Ureter (tissue), 1 donor: ENCODE results near the gene ALOX5. TPM values are rescaled to one million over a fixed set of nuclear protein-coding genes. Genes with fewer than 3 reads are reported as not detected.
"Not testable (repeated sequence)": the region's sequence is repeated elsewhere in the genome, so short reads cannot be mapped to it uniquely, and the experiment has no call there.

Experiments
- DNase-seq: peaks from one replicate; pipeline ENCODE4 v3.0.0-alpha.2; 2020; ENCODE audit warnings: low spot score
- total RNA-seq: library from RNA; stranded (reverse); gene quantifications from one replicate; pipeline ENCODE4 v1.2.4, GENCODE V29; 2023
- donor health status: DM: yes; HTN: yes; CAD: no.

ALOX5 gene
- total RNA-seq: 237 TPM

DNA sequence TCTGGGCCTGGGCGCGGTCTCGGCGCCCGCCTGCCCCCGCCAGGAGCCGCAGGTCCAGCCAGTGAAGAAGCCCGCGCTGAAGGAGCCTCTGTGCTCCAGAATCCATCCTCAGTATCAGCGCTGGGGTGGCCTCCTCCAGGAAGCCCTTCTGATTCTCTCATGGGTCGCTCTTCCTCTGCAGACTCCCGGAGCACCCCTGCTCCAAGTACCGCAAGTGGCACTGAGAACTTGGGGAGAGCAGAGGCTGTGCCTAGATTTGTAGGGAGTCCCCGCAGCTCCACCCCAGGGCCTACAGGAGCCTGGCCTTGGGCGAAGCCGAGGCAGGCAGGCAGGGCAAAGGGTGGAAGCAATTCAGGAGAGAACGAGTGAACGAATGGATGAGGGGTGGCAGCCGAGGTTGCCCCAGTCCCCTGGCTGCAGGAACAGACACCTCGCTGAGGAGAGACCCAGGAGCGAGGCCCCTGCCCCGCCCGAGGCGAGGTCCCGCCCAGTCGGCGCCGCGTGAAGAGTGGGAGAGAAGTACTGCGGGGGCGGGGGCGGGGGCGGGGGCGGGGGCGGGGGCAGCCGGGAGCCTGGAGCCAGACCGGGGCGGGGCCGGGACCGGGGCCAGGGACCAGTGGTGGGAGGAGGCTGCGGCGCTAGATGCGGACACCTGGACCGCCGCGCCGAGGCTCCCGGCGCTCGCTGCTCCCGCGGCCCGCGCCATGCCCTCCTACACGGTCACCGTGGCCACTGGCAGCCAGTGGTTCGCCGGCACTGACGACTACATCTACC, at the start of gene ALOX5:
TSS of gene ALOX5 (plus strand) at position 641 of the 774 bp plus-strand sequence. CDS start at position 705, 64 bp downstream.
- peak; percentile 66 for DNase-seq

DNA sequence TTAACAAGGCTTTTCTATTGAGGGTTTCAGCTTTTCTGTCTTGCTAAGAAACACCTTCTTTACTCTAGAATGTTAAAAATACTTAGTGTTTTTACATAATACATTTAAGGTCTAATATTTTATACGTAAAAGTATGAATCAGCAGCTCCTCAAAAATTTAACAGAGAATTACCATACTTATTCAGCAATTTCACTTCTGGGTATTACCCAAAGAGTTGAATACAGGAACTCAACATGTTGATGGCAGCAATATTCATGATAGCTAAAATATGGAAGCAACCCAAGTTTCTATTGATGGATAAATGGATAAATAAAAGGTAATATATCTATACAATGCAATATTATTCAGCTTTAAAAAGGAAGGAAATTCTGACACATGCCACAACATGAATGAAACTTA, 48.9 kb upstream of the ALOX5 start:
- DNase-seq: no peak

DNA sequence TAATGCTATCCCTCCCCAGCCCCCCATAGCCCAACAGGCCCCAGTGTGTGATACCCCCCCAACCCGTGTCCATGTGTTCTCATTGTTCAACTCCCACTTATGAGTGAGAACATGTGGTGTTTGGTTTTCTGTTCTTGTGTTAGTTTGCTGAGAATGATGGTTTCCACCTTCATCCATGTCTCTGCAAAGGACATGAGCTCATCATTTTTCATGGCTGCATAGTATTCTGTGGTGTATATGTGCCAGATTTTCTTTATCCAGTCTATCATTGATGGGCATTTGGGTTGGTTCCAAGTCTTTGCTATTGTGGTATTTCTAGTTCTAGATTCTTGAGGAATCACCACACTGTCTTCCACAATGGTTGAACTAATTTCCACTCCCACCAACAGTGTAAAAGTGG, 47.2 kb upstream of the ALOX5 start:
- not testable (repeated sequence) for DNase-seq

DNA sequence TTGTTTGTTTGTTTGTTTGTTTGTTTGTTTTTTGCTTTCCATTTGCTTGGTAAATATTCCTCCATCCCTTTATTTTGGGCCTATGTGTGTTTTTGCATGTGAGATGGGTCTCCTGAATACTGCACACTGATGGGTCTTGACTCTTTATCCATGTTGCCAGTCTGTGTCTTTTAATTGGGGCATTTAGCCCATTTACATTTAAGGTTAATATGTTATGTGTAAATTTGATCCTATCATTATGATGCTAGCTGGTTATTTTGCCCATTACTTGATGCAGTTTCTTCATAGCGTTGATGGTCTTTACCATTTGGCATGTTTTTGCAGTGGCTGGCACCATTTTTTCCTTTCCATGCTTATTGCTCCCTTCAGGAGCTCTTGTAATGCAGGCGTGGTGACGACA, 42.2 kb upstream of the ALOX5 start:
- not testable (repeated sequence) for DNase-seq

DNA sequence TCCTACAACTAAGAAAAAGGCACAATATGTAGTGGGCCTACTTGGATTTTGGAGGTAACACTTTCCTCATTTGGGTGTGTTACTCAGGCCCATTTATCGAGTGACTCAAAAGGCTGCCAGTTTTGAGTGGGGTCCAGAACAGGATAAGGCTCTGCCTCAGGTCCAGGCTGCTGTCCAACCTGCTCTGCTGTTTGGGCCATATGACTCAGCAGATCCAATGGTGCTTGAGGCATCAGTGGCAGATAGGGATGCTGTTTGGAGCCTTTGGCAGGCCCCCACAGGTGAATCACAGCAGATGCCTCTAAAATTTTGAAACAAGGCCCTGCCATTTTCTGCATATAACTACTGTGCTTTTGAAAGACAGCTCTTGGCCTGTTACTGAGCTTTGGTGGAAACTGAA, 34.1 kb upstream of the ALOX5 start:
- DNase-seq: no peak

DNA sequence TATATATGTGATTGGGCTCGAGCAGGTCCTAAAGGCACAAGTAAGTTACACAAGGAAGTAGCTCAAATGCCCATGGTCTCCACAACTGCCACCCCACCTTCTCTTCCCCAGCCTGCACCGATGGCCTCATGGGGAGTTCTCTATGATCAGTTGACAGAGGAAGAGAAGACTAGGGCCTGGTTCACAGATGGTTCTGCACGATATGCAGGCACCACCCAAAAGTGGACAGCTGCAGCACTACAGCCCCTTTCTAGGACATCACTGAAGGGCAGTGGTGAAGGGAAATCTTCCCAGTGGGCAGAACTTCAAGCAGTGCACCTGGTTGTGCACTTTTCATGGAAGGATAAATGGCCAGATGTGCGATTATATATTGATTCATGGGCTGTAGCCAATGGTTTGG, 33.6 kb upstream of the ALOX5 start:
- not testable (repeated sequence) for DNase-seq

DNA sequence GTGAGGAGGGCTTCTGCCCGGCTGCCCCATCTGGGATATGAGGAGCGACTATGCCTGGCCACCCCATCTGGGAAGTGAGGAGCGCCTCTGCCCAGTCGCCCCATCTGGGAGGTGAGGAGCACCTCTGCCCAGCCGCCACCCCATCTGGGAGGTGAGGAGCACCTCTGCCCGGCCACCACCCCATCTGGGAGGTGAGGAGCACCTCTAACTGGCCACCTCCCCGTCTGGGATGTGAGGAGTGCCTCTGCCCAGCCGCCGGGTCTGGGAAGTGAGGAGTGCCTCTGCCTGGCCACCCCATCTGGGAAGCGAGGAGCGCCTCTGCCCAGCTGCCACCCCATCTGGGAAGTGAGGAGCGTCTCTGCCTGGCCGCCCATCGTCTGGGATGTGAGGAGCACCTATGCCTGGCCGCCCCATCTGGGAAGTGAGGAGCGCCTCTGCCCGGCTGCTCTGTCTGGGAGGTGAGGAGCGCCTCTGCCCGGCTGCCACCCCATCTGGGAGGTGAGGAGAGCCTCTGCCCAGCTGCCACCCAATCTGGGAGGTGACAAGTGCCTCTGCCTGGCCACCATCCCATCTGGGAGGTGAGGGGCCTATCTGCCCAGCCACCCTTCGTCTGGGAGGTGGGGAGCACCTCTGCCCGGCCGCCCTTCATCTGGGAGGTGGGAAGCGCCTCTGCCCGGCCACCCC, 27.2 kb upstream of the ALOX5 start:
- not testable (repeated sequence) for DNase-seq

DNA sequence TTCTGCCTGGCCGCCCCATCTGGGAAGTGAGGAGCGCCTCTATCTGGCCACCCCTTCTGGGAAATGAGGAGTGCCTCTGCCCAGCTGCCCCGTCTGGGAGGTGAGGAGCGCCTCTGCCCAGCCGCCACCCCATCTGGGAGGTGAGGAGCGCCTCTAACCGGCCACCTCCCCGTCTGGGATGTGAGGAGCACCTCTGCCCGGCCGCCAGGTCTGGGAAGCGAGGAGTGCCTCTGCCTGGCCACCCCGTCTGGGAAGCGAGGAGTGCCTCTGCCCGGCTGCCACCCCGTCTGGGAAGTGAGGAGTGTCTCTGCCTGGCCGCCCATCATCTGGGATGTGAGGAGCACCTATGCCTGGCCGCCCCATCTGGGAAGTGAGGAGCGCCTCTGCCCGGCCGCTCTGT, 26.6 kb upstream of the ALOX5 start:
- DNase-seq: not testable (repeated sequence)

DNA sequence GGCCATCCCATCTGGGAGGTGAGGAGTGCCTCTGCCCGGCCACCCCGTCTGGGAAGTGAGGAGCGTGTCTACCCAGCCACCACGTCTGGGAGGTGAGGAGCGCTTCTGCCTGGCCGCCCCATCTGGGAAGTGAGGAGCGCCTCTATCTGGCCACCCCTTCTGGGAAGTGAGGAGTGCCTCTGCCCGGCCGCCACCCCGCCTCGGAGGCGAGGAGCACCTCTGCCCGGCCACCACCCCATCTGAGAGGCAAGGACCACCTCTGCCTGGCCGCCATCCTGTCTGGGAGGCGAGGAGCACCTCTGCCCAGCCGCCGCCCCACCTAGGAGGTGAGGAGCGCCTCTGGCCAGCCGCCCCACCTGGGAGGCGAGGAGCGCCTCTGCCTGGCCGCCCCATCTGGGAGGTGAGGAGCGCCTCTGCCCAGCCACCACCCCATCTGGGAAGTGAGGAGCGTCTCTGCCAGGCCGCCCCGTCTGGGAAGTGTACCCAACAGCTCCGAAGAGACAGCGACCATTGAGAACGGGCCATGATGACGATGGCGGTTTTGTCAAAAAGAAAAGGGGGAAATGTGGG, 25.7 kb upstream of the ALOX5 start:
- DNase-seq: not testable (repeated sequence)

DNA sequence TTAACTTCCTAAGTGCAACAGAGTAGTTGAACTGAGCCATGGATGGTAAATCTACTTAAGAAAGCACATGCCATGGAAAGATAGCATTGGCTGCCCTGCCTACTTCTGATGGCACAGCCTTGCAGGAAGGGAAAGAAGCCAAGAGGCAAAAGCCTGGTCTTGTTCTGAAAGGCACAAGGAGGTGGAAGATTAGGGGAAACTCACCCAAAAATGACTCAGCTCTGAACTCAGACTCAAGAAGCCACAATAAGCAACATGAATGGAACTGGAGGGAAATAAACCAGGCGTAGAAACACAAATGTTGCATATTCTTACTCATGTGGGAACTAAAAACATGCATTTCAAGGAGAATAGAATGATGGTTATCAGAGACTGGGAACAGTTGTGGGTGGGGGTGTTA, 20.8 kb upstream of the ALOX5 start:
- no peak for DNase-seq

DNA sequence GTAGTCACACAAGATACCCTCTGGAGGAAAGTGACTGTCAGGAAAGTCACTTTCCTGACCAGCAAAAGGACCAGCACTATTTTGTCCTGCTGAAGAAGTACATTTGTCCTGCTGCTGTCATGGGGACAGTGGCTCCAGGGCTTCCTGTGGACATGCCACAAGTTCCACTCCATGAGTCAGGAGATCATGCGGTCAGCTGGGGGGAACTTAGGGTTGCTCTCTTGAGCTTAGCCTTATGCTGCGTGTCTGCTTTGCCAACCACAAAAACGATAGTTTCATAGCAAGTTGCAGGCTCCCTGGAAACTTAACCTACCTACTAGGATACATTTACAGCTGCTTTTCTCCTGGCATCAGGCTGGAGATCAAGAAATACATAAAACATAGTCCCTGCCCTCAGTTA, 19.8 kb upstream of the ALOX5 start:
- no peak for DNase-seq

DNA sequence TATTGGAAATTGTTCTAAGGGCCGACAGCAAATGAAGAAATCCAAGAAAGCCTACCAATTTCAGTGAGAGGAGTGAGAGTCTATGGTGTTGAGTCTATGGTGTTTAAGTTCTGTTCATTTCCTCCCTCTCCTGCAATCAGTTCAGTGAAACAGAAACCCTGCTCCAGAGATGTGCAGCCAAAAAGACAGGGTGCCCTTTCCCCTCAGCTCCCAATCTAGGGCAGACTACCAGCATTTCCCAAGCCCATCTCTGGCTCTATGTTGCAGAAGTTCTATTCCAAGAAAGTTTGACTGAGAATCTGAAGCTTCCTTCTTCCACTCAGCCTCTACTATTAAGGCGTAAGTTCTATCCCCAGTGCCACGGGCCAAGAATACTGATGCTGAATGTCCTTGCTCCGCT, 18.5 kb upstream of the ALOX5 start:
- DNase-seq: no peak

DNA sequence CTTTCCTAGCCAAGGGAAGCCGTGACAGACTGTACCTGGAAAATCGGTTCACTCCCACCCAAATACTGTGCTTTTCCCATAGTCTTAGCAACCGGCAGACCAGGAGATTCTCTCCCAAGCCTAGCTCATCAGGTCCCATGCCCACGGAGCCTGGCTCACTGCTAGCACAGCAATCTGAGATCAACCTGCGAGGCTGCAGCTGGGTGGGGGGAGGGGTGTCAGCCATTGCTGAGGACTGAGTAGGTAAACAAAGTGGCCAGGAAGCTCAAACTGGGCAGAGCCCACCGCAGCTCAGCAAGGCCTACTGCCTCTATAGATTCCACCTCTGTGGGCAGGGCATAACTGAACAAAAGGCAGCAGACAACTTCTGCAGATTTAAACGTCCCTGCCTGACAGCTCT, 15.1 kb upstream of the ALOX5 start:
- DNase-seq: not testable (repeated sequence)

DNA sequence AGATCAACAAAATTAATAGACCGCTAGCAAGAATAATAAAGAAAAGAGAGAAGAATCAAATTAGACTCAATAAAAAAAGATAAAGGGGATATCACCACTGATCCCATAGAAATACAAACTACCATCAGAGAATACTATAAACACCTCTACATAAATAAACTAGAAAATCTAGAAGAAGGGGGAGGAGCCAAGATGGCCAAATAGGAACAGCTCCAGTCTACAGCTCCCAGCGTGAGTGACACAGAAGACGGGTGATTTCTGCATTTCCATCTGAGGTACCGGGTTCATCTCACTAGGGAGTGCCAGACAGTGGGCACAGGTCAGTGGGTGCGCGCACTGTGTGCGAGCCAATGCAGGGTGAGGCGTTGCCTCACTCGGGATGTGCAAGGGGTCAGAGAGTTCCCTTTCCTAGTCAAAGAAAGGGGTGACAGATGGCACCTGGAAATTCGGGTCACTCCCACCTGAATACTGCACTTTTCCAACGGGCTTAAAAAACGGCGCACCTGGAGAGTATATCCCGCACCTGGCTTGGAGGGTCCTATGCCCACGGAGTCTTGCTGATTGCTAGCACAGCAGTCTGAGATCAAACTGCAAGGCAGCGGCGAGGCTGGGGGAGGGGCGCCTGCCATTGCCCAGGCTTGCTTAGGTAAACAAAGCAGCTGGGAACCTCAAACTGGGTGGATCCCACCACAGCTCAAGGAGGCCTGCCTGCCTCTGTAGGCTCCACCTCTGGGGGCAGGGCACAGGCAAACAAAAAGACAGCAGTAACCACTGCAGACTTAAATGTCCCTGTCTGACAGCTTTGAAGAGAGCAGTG, 11.8 kb upstream of the ALOX5 start:
- DNase-seq: peak; percentile 70

DNA sequence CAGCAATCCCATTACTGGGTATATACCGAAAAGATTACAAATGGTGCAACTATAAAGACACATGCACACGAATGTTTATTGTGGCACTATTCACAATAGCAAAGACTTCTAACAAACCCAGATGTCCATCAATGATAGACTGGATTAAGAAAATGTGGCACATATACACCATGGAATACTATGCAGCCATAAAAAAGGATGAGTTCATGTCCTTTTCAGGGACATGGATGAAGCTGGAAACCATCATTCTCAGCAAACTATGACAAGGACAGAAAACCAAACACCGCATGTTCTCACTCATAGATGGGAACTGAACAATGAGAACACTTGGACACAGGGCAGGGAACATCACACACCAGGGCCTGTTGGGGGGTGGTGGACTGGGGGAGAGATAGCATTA, 6.4 kb upstream of the ALOX5 start:
- DNase-seq: not testable (repeated sequence)

DNA sequence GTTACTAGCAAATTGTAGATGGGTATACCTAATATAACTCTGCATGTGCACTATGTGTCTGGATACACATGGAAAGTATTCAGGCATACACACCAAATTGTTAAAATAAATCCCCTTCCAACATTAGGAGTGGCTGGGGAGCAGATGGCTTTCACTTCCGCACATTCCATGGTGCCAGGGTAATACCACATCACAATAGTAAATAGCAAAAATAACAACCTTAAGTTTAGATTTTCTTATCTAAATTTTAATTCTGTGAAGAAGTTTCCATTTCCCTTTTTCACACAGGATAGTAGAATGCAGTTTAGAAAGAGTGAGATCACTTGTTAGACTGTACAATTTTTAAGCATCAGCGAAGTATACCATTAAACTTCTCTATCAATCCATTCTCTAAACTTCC, 5.8 kb upstream of the ALOX5 start:
- DNase-seq: no peak

DNA sequence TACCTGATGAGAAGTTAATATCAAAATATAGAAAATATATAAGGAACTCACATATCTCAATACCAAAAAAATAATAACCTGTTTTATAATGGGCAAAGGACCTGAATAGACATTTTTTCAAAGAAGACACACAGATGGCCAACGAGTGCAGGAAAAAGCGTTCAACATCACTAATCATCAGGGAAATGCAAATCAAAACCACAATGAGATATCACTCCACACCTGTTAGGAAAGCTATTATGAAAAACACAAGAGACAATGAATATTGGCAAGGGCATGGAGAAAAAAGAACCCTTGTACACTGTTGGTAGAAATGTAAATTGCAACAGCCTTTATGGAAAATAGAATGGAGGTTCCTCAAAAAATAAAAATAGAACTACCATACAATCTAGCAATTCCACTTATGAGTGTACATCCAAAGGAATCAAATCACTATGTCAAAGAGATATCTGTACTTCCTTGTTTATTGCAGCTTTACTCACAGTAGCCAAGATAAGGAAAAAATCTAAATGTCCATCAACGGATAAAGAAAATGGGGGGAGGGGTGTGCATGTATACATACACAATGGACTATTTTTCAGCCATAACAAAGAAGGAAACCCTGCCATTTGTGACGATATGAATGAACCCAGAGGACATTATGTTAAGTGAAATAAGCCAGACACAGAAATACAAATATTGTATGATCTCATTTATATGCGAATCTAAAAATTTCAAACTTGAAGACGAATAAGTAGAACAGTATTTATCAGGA, 3.6 kb upstream of the ALOX5 start:
- no peak for DNase-seq

DNA sequence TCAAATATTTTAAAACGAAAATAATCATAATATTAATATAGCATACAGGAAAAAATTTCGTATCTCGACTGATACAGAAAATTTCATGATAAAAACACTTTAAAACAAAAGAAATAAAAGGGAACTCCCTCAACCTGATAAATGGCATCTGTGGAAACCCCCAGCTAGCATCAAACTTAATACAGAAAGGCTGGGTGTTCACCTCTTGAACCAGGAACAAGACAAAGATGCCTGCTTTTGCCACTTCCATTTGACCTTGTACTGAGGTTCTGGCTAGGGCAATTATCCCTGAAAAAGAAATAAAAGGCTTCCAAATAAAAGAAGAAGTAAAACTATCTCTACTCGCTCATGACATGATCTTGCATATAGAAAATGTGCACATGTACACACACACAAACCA, 2.5 kb upstream of the ALOX5 start:
- DNase-seq: no peak

DNA sequence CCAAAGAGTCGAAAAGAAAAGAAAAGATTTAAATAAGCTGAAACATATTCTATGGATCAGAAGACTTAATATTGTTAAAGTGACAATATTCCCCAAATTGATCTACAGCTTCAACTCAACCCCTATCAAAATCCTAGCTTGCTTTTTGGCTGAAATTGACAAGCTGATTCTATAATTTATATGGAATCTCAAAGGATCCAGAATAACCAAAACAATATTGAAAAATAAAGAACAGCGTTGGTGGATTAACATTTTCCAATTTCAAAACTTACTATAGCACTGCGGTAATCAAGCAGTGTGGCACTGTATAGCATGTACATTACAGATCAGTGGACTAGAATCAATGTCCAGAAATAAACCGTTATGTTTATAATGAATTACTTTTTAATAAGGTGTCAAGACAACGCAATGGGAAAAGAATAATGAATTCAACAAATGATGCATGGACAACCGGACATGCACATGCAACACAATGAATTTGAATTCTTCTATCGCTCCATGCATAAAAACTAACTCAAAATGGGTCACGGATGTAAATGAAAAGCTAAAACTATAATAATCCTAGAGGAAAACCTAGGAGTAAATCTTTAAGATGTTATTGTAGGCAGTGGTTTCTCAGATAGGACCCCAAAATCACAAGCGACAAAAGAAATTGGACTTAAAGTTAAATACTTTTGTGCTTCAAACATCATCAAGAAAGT, 1.6 kb upstream of the ALOX5 start:
- DNase-seq: no peak

DNA sequence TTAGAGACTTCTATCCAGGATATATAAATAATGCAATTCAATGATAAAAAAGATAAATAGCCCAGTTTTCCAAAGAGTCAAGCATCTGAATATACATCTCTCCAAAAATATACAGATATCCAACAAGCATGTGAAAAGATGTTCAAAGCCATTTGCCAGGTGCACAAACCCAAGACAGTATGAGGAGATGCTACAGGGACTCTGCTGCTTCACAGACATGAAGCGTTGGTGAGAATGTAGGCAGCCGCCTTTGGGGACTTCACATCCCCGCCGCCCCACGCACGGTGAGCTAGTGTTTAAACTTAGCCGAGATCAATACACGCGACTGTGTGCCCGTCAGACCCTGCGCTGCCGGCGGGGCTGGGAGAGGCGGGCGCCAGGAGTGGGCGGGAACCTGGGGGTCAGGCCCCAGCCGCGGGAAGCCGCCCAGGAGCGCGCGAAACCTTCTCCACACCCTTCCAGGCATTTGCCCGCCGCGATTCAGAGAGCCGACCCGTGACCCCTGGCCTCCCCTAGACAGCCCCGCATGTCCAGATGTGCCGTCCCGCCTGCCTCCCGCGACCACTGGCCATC, 927 bp upstream of the ALOX5 start:
- peak; percentile 47 for DNase-seq
